OCI-LY3 (cell line): ENCODE results near the gene LILRB5.
"Not testable (repeated sequence)": the region's sequence is repeated elsewhere in the genome, so short reads cannot be mapped to it uniquely, and the experiment has no call there.

Experiments used
- H2AFZ ChIP-seq: fragments of 200-600, 300-600 bp; shearing (Covaris generic); 2 replicates; pipeline ENCODE4 v1.6.0; 2014; ENCODE audit warnings: antibody characterized with exemption, low read depth, low read length
- H3K27ac ChIP-seq: fragments of 200-600, 300-600 bp; sonication (generic); 2 replicates; pipeline ENCODE4 v1.5.1; 2014; ENCODE audit warnings: mild to moderate bottlenecking, low read length, moderate library complexity, mixed read lengths
- H3K27me3 ChIP-seq: fragments of 200-600, 300-600 bp; sonication (generic); 2 replicates; pipeline ENCODE4 v1.6.1; 2014; ENCODE audit warnings: low read depth, low read length, mixed read lengths
- H3K36me3 ChIP-seq: fragments of 200-600, 300-600 bp; sonication (generic); replicated peaks from 2 replicates; pipeline ENCODE3; 2014; ENCODE audit warnings: low read depth, low read length, mixed read lengths
- H3K4me1 ChIP-seq: fragments of 300-600, 200-600 bp; sonication (generic); 2 replicates; pipeline ENCODE4 v1.6.1; 2014; ENCODE audit warnings: low read length, mixed read lengths
- H3K4me2 ChIP-seq: fragments of 200-600, 300-600 bp; sonication (generic); 2 replicates; pipeline ENCODE4 v1.6.1; 2014; ENCODE audit warnings: low read length, mixed read lengths
- H3K4me3 ChIP-seq: fragments of 300-600, 200-600 bp; sonication (generic); 2 replicates; pipeline ENCODE4 v1.5.1; 2014; ENCODE audit warnings: antibody characterized with exemption, mild to moderate bottlenecking, low read length, moderate library complexity
- H3K79me2 ChIP-seq: fragments of 300-600, 200-600 bp; shearing (Covaris generic); 2 replicates; pipeline ENCODE4 v1.6.1; 2014; ENCODE audit warnings: mild to moderate bottlenecking, low read length, mixed read lengths
- H3K9ac ChIP-seq: fragments of 300-600, 200-600 bp; shearing (Covaris generic); 2 replicates; pipeline ENCODE4 v1.6.0; 2014; ENCODE audit warnings: mild to moderate bottlenecking, low read length, moderate library complexity
- H3K9me3 ChIP-seq: fragments of 200-600, 300-600 bp; shearing (Covaris generic); 2 replicates; pipeline ENCODE4 v1.6.1; 2014; ENCODE audit warnings: low read length, mixed read lengths; ENCODE audit not compliant: insufficient read depth
- H4K20me1 ChIP-seq: fragments of 200-600, 300-600 bp; sonication (generic); 2 replicates; pipeline ENCODE4 v1.6.1; 2016; ENCODE audit warnings: low read length, mixed read lengths; ENCODE audit not compliant: insufficient read depth
- EZH2phosphoT487 ChIP-seq: fragments of 200-600 bp; shearing (Covaris generic); IDR thresholded peaks from 2 replicates; pipeline ENCODE4 v1.6.1; 2018; ENCODE audit warnings: antibody characterized with exemption, mixed run types, low read depth
- TF ChIP-seq, protein P1 (sequence below): fragments of 200-600, 300-600 bp; sonication (generic); IDR thresholded peaks from 2 replicates; pipeline ENCODE4 v1.5.1; 2014; ENCODE audit warnings: antibody characterized with exemption, low read length, low read depth

The LILRB5 gene

DNA sequence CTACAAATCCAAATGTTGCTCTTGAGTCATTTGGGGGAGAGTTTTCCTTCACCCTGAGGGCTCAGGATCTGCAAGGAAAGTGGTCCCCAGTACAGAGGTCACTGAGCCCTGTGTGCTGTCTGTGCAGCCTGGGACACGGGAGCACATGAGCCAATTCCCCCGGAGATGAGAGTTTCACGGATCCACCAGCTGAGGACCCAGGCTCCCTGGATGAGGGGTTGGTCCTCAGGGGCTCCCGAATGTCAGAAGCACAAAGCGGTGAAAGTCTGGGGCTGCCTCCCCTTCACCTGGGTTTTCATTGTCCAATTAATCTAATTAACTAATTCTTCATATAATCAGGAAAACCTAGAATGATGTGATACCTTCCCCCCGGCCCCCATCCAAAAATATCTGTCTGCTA lies 37.5 kb upstream of the LILRB5 start:
- Histone ChIP-seq H3K27me3 (peaks cover 61% of the 10 kb centered on the region), H3K9ac (no peak overlapping the region), H3K4me2 (no peak overlapping the region), H3K27ac (no peak overlapping the region), H3K4me3 (no peak overlapping the region), H4K20me1 (no peaks in the 10 kb centered on the region), H3K9me3 (no peaks in the 10 kb centered on the region), H3K79me2 (no peaks in the 10 kb centered on the region), H3K4me1 (peaks cover 18% of the 10 kb centered on the region), H3K36me3 (no peaks in the 10 kb centered on the region), H2AFZ (no peak overlapping the region)
- TF ChIP-seq, protein P1, sequence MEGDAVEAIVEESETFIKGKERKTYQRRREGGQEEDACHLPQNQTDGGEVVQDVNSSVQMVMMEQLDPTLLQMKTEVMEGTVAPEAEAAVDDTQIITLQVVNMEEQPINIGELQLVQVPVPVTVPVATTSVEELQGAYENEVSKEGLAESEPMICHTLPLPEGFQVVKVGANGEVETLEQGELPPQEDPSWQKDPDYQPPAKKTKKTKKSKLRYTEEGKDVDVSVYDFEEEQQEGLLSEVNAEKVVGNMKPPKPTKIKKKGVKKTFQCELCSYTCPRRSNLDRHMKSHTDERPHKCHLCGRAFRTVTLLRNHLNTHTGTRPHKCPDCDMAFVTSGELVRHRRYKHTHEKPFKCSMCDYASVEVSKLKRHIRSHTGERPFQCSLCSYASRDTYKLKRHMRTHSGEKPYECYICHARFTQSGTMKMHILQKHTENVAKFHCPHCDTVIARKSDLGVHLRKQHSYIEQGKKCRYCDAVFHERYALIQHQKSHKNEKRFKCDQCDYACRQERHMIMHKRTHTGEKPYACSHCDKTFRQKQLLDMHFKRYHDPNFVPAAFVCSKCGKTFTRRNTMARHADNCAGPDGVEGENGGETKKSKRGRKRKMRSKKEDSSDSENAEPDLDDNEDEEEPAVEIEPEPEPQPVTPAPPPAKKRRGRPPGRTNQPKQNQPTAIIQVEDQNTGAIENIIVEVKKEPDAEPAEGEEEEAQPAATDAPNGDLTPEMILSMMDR = no peak
- no peak for TF ChIP-seq EZH2phosphoT487

DNA sequence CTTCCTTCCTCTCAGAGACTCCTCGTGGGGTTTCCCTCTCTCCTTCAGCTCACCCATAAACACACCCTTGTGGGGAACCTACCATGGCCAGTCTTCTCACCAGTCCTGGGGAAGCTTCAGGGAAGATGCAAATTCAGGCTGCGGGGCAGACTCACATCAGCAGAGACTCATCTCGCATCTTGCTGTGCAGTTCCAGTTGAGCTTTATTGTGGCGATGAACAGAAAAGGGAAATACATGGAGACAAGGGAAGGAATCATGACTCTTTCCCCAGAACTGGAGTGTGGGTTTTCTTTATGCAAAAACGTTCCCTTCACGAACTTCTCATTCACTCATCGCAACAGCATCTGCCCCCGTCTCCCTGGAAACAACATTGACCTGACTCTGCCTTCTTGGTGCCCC lies 32.1 kb upstream of the LILRB5 start:
- not testable (repeated sequence) for H3K36me3 ChIP-seq, H3K9me3 ChIP-seq, H3K4me3 ChIP-seq, H3K9ac ChIP-seq, H2AFZ ChIP-seq, H4K20me1 ChIP-seq, H3K79me2 ChIP-seq
- peaks cover 24% of the 10 kb centered on the region for H3K4me1 ChIP-seq
- peak overlapping the region; percentile 20; the same call in 1 of the 2 replicates for H3K27ac ChIP-seq
- H3K27me3 ChIP-seq = peaks cover 42% of the 10 kb centered on the region
- H3K4me2 ChIP-seq = peak overlapping the region; percentile 38

DNA sequence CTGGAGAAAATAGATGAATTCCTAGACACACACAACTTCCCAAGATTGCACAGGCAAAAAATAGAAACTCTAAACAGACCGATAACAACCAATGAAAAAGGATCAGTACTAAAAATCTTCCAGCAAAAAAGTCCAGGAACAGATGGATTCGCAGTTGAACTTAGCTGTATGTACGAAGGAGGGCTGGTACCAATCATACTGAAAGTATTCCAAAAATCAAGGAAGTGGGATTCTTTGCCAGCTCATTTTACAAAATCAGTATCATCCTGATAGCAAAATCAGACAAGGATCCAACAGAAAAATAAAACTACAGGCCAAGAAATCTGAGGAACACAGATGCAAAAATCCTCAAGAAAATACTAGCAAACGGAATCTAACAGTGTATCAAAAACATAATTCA lies 30.4 kb upstream of the LILRB5 start:
- Histone ChIP-seq H3K4me2 (no peak overlapping the region), H3K36me3 (no peaks in the 10 kb centered on the region), H3K9ac (no peak overlapping the region), H3K9me3 (no peaks in the 10 kb centered on the region), H3K79me2 (no peaks in the 10 kb centered on the region), H2AFZ (no peak overlapping the region), H4K20me1 (no peaks in the 10 kb centered on the region), H3K4me3 (no peak overlapping the region), H3K27ac (no peak overlapping the region), H3K4me1 (peaks cover 30% of the 10 kb centered on the region), H3K27me3 (peaks cover 30% of the 10 kb centered on the region)
- no peak for TF ChIP-seq EZH2phosphoT487
- TF ChIP-seq, protein P1 = no peak

DNA sequence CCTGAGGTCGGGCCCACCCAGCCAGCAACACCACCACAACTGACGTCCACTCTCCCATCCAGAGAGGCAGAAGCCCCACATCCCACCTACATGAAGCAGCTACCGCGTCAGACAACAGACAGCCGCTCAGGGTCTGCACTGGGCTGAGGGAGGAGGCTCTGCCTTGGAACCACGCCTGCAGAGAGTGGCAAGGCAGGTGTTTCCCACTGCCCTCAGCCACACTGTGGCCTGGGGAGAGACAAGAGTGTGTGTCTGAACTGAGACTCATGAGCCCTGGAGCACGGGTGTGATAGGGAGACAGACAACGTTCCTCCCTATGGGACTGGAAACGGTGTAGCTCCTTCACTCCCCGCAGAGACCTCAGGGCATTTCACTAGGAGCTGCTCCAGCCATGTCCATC lies 29.2 kb upstream of the LILRB5 start:
- H3K9me3 ChIP-seq, H4K20me1 ChIP-seq, H3K4me3 ChIP-seq, H3K4me2 ChIP-seq, H3K27ac ChIP-seq, H2AFZ ChIP-seq, H3K79me2 ChIP-seq, H3K36me3 ChIP-seq, H3K9ac ChIP-seq: not testable (repeated sequence)
- peaks cover 29% of the 10 kb centered on the region for H3K27me3 ChIP-seq
- peaks cover 34% of the 10 kb centered on the region for H3K4me1 ChIP-seq

DNA sequence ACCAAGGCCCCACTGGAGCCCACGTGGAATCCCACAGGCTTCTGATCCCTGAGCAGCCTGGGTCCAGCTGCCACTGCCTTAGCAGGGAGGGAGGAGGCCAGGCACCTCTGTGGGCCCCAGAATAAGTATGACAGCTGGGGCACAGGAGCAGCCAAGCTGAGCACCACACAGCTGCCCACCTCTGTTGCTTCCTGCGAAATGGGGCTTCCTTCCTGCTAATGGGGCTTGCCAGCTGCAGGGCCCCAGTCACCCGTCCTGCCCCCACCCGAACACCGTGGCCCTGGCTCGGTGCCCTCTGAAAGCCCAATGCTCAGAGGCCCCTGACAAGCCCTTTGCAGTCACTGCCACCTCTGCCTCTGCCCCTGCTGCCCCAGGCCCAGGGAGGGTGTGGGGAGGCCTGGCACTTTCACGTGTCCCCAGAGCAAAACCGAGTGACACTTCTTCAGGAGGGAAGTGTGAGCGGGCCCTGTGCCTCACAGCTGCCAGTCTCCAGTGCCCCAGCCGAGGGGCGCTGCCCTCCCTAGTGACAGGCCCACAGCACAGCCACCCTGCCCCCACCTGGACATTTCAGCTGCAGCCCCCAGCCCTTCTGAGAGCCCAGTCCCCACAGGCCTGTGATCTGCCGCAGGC lies 28.5 kb upstream of the LILRB5 start:
- not testable (repeated sequence) for H2AFZ ChIP-seq, H3K9me3 ChIP-seq, H3K9ac ChIP-seq, H3K79me2 ChIP-seq, H4K20me1 ChIP-seq, H3K36me3 ChIP-seq, H3K27ac ChIP-seq, H3K4me3 ChIP-seq
- Histone ChIP-seq H3K4me1 (peaks cover 40% of the 10 kb centered on the region), H3K27me3 (peaks cover 31% of the 10 kb centered on the region), H3K4me2 (0 out of 2 replicates have a peak overlapping the region, but pooled peaks have one; percentile 18)
